ENCODE measurements around the gene CHAC2.

- TF ChIP-seq CTCF (conservative IDR thresholded peaks at IDR 0.05; ENCODE audit: low read depth, low read length): no peak
- no peak for TF ChIP-seq SMC3 (IDR thresholded peaks at IDR 0.05; ENCODE audit: low read depth, low read length)
- TF ChIP-seq ELK1 (IDR thresholded peaks at IDR 0.05; ENCODE audit: borderline replicate concordance, low read depth, low read length): no peak
- no peak for TF ChIP-seq RCOR1 (IDR thresholded peaks at IDR 0.05; ENCODE audit: insufficient replicate concordance, low read length)
Measured at GRCh38 chr2:53813151-53813550, 45.5 kb downstream of the CHAC2 start.

All from IMR-90 (cell line).